IMR-90 (cell line): ENCODE measurements around the gene KCNMA1. TPM values are rescaled to one million over a fixed set of nuclear protein-coding genes. Genes with fewer than 3 reads are reported as not detected.
A peak's percentile ranks its signal among the peaks of the same experiment; 100 is the strongest.

ENCODE experiments used
- ATAC-seq: fragments of 200-7000 bp; cut with Tn5 transposase; 2 replicates; pipeline ENCODE4 v1.9.1; 2020; ENCODE audit warnings: low read depth, mild to moderate bottlenecking, moderate library complexity
- BruUV-seq: library from RNA; stranded (reverse); fragments of 400-500 nt; replicated peaks from 2 replicates; lab custom pipeline; 2021; lab: Mats Ljungman, UMichigan
- CTCF ChIA-PET: fragments of 300-600 bp; formaldehyde crosslinking; extraction: SDS; loops from one replicate; lab custom pipeline; 2021; ENCODE audit warnings: antibody characterized with exemption; lab: Yijun Ruan, JAX
- POLR2A ChIA-PET: fragments of 300-600 bp; sonication (Branson Sonifier 250); formaldehyde crosslinking; loops from one replicate; lab custom pipeline; 2022; ENCODE audit warnings: antibody characterized with exemption; ENCODE audit not compliant: unreplicated experiment; lab: Charles Lee
- DNase-seq: peaks from one replicate; pipeline ENCODE4 v3.0.0; 2013
- H2AFZ ChIP-seq: replicated peaks from 2 replicates; pipeline ENCODE3; 2013; ENCODE audit warnings: low read length, mild to moderate bottlenecking; ENCODE audit not compliant: poor library complexity
- H2AK5ac ChIP-seq: 2 replicates; pipeline ENCODE4 v1.6.1; 2013; ENCODE audit warnings: low read depth, low read length, inconsistent platforms
- H2AK9ac ChIP-seq: replicated peaks from 2 replicates; pipeline ENCODE3; 2013; ENCODE audit warnings: mild to moderate bottlenecking, low read depth, low read length, moderate library complexity; ENCODE audit not compliant: poor library complexity
- H2BK120ac ChIP-seq: 2 replicates; pipeline ENCODE4 v1.6.1; 2013; ENCODE audit warnings: low read depth, low read length, inconsistent platforms
- H2BK15ac ChIP-seq: 3 replicates; pipeline ENCODE4 v1.6.1; 2013; ENCODE audit warnings: low read depth, low read length, inconsistent platforms
- H2BK20ac ChIP-seq: 2 replicates; pipeline ENCODE4 v1.6.1; 2013; ENCODE audit warnings: low read depth, mild to moderate bottlenecking, inconsistent platforms, low read length, moderate library complexity
- H2BK5ac ChIP-seq: 2 replicates; pipeline ENCODE4 v1.6.1; 2013; ENCODE audit warnings: mild to moderate bottlenecking, low read depth, low read length, inconsistent platforms; ENCODE audit not compliant: poor library complexity, severe bottlenecking
- H3K14ac ChIP-seq: replicated peaks from 2 replicates; pipeline ENCODE4 v1.6.1; 2013; ENCODE audit warnings: low read depth, low read length, inconsistent platforms
- H3K18ac ChIP-seq: 2 replicates; pipeline ENCODE4 v1.6.1; 2013; ENCODE audit warnings: low read depth, low read length, control low read depth
- H3K23ac ChIP-seq: 2 replicates; pipeline ENCODE4 v1.6.1; 2013; ENCODE audit warnings: low read depth, low read length, inconsistent platforms
- H3K27ac ChIP-seq: 2 replicates; pipeline ENCODE4 v1.5.1; 2013; ENCODE audit warnings: mild to moderate bottlenecking, control low read depth, low read length; ENCODE audit not compliant: insufficient read depth
- H3K27me3 ChIP-seq: 2 replicates; pipeline ENCODE4 v1.6.1; 2013; ENCODE audit warnings: low read length; ENCODE audit not compliant: control insufficient read depth, insufficient read depth
- H3K36me3 ChIP-seq: 2 replicates; pipeline ENCODE4 v1.6.1; 2013; ENCODE audit warnings: low read length, mixed read lengths; ENCODE audit not compliant: control insufficient read depth, insufficient read depth
- H3K4ac ChIP-seq: 2 replicates; pipeline ENCODE4 v1.6.1; 2013; ENCODE audit warnings: low read depth, low read length, inconsistent platforms
- H3K4me1 ChIP-seq: 2 replicates; pipeline ENCODE4 v1.6.1; 2013; ENCODE audit warnings: low read length, mixed read lengths; ENCODE audit not compliant: control insufficient read depth, insufficient read depth
- H3K4me2 ChIP-seq: 2 replicates; pipeline ENCODE4 v1.6.1; 2013; ENCODE audit warnings: low read depth, mild to moderate bottlenecking, control low read depth, low read length, moderate library complexity
- H3K4me3 ChIP-seq: 2 replicates; pipeline ENCODE4 v1.5.1; 2013; ENCODE audit warnings: low read depth, mild to moderate bottlenecking, control low read depth, low read length, moderate library complexity; ENCODE audit not compliant: insufficient read depth
- H3K56ac ChIP-seq: 2 replicates; pipeline ENCODE4 v1.6.1; 2013; ENCODE audit warnings: low read length, inconsistent platforms; ENCODE audit not compliant: insufficient read depth; ENCODE audit errors: extremely low read depth
- H3K79me1 ChIP-seq, 2 experiments: 2 replicates each; pipeline ENCODE4 v1.6.1; 2013; ENCODE audit warnings: low read length in 2 of 2, inconsistent platforms in 1 of 2, low read depth in 1 of 2
- H3K9ac ChIP-seq: 2 replicates; pipeline ENCODE4 v1.6.1; 2013; ENCODE audit warnings: low read depth, low read length, control low read depth
- H3K9me1 ChIP-seq: 2 replicates; pipeline ENCODE4 v1.6.1; 2013; ENCODE audit warnings: low read length, inconsistent platforms; ENCODE audit not compliant: insufficient read depth
- H3K9me3 ChIP-seq: 2 replicates; pipeline ENCODE4 v1.6.1; 2013; ENCODE audit warnings: low read length; ENCODE audit not compliant: control insufficient read depth, insufficient read depth
- H4K20me1 ChIP-seq: 2 replicates; pipeline ENCODE4 v1.6.1; 2013; ENCODE audit warnings: low read length, inconsistent platforms; ENCODE audit not compliant: insufficient read depth
- H4K5ac ChIP-seq: 2 replicates; pipeline ENCODE4 v1.6.1; 2013; ENCODE audit warnings: mild to moderate bottlenecking, low read depth, low read length, control low read depth
- H4K8ac ChIP-seq, 2 experiments: 2 replicates each; pipeline ENCODE4 v1.6.1; 2013; ENCODE audit warnings: low read depth in 2 of 2, low read length in 2 of 2, control low read depth in 1 of 2, inconsistent platforms in 1 of 2
- H4K91ac ChIP-seq: 2 replicates; pipeline ENCODE4 v1.6.1; 2013; ENCODE audit warnings: low read depth, low read length, inconsistent platforms; ENCODE audit not compliant: insufficient read depth
- BHLHE40 ChIP-seq: fragments of 150-350 bp; IDR thresholded peaks from 2 replicates; pipeline ENCODE4 v1.6.1; 2016; ENCODE audit warnings: mild to moderate bottlenecking, low read depth, low read length
- CEBPB ChIP-seq: IDR thresholded peaks from 2 replicates; pipeline ENCODE4 v1.6.1; 2012; ENCODE audit warnings: low read depth, low read length, improper control_type of control experiment
- CHD1 ChIP-seq: IDR thresholded peaks from 2 replicates; pipeline ENCODE4 v1.6.1; 2012; ENCODE audit warnings: low read depth, low read length, improper control_type of control experiment
- FOS ChIP-seq: fragments of 150-350 bp; IDR thresholded peaks from 2 replicates; pipeline ENCODE4 v1.6.1; 2016; ENCODE audit warnings: low read depth, low read length
- MAFK ChIP-seq: IDR thresholded peaks from 2 replicates; pipeline ENCODE4 v1.6.1; 2012; ENCODE audit warnings: low read depth, low read length, improper control_type of control experiment
- MAZ ChIP-seq: IDR thresholded peaks from 2 replicates; pipeline ENCODE4 v1.6.1; 2012; ENCODE audit warnings: low read depth, mild to moderate bottlenecking, low read length, improper control_type of control experiment, moderate library complexity, borderline replicate concordance
- MXI1 ChIP-seq: IDR thresholded peaks from 2 replicates; pipeline ENCODE4 v1.6.1; 2012; ENCODE audit warnings: low read depth, mild to moderate bottlenecking, low read length, moderate library complexity, borderline replicate concordance
- NFE2L2 ChIP-seq: fragments of 150-350 bp; IDR thresholded peaks from 2 replicates; pipeline ENCODE4 v1.6.1; 2016; ENCODE audit warnings: low read depth, mild to moderate bottlenecking, low read length
- RAD21 ChIP-seq: IDR thresholded peaks from 2 replicates; pipeline ENCODE4 v1.6.1; 2012; ENCODE audit warnings: low read length, improper control_type of control experiment
- RFX5 ChIP-seq: IDR thresholded peaks from 2 replicates; pipeline ENCODE4 v1.8.0; 2012; ENCODE audit warnings: low read depth, mild to moderate bottlenecking, low read length, moderate library complexity
- WGBS, 2 experiments: methylation state at CpG; one replicate each; pipeline versions ENCODE4 v1.1.5 to v1.1.7; 2013; ENCODE audit warnings: missing lambda C conversion rate in 2 of 2; ENCODE audit not compliant: insufficient read length in 1 of 2; ENCODE audit errors: extremely low coverage in 2 of 2; 5-methylcytosine and 5-hydroxymethylcytosine counted together
- dilution Hi-C: fragments of 300-500 bp; cut with HindIII; formaldehyde crosslinking; loops from one replicate; pipeline ENCODE4 v1.14.3; 2018; ENCODE audit warnings: low sequenced_read_pairs; ENCODE audit not compliant: unreplicated experiment
- in situ Hi-C: fragments of 300-500 bp; cut with MboI; formaldehyde crosslinking; loops from 3 replicates; pipeline ENCODE4 v1.14.3; 2019; ENCODE audit warnings: low sequenced_read_pairs, inconsistent platforms, mixed read lengths
- intact Hi-C: fragments of 100-400 bp; cut with micrococcal nuclease; formaldehyde crosslinking; loops from 2 replicates; pipeline ENCODE4 v1.10.0; 2022
- polyA plus RNA-seq, 3 experiments: library from polyadenylated mRNA; depleted of rRNA; stranded (reverse); fragments of >200 nt; gene quantifications; 2 replicates each; pipeline ENCODE4 v1.2.3, GENCODE V29; 2012; ENCODE audit warnings: low replicate concordance in 1 of 3
- total RNA-seq: library from RNA; depleted of rRNA; stranded (reverse); fragments of >200 nt; gene quantifications from 2 replicates; pipeline ENCODE4 v1.2.3, GENCODE V29; 2012
- TF ChIP-seq, protein P1 (sequence below): fragments of 150-350 bp; IDR thresholded peaks from 2 replicates; pipeline ENCODE4 v1.6.1; 2017; ENCODE audit warnings: mild to moderate bottlenecking, antibody characterized with exemption, low read length, low read depth
- TF ChIP-seq, protein P2 (sequence below): fragments of 150-350 bp; IDR thresholded peaks from 2 replicates; pipeline ENCODE4 v1.6.1; 2016; ENCODE audit warnings: low read depth, mild to moderate bottlenecking, low read length, moderate library complexity, borderline replicate concordance
- TF ChIP-seq, protein P3 (sequence below): conservative IDR thresholded peaks from 2 replicates; pipeline ENCODE4 v1.5.1; 2012; ENCODE audit warnings: mild to moderate bottlenecking, low read depth, low read length, improper control_type of control experiment

KCNMA1 gene
- total and polyA plus RNA-seq, 2 of the 4 experiments (the other 2 are of a cell fraction) = 25.6 to 29.6 TPM

DNA sequence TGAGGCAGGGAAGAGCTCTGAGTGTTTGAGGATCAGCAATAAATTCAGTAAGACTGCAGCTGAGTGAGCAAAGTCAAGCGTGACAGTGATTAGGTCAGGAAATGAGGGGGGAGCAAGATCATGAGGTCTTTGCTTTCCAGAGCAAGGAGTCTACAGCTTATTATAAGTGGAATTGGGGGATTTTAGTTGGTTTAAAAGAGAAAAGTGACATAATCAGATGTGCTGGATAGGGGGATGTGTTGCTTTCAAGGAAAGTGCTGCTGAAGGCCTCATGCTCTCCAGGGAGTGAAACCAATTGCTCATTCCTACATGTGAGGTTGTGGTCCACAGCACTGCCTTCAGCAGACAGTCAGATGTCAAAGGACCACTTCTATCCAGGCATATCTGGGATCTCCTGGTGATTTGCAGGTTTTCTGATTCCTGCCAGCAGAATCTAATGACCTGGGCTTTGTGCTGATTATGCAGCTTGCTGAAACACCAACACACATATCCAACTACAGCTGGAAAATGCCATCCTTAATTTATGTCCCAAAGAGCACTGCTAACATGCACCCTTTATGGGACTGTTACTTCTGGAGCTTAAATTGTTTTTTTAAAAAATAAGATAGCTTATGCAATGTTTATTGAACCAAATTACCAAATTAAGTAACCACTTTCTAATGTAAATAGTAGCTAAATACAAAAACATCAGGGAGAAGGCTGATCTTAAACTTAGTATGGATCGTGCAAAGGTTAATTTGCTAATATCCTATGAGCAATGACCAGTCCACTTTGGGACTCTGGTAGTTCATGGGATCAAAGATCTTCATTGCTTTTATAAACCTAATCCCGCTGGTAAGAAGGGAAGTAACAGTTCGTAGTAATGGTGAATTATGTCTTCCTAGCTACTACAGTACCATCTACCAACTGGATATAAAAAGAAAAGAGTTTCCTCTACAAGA lies 607.6 kb downstream of the KCNMA1 start:
- Histone ChIP-seq H3K27me3 (no peaks in the 10 kb centered on the region; the same call in 1 of the 2 replicates), H4K5ac (no peak overlapping the region), H3K23ac (0 out of 2 replicates have a peak overlapping the region, but pooled peaks have one; percentile 25), H4K8ac (no peak overlapping the region), H3K9ac (no peak overlapping the region), H3K14ac (no peak overlapping the region), H3K36me3 (no peaks in the 10 kb centered on the region), H2AK9ac (no peak overlapping the region), H2AFZ (no peak overlapping the region), H3K18ac (no peak overlapping the region), H3K56ac (no peak overlapping the region), H2BK5ac (no peak overlapping the region), H4K20me1 (no peaks in the 10 kb centered on the region), H3K4me3 (no peak overlapping the region), H3K9me1 (peaks cover 6% of the 10 kb centered on the region; the same call in 1 of the 2 replicates), H3K4ac (no peak overlapping the region), H2AK5ac (no peak overlapping the region), H2BK15ac (no peak overlapping the region), H3K79me1 (no peaks in the 10 kb centered on the region), H4K91ac (no peak overlapping the region), H3K4me2 (no peak overlapping the region; the same call in 1 of the 2 replicates), H2BK120ac (no peak overlapping the region), H3K9me3 (no peaks in the 10 kb centered on the region), H3K4me1 (peaks cover 3% of the 10 kb centered on the region; the same call in 1 of the 2 replicates), H3K27ac (peak overlapping the region; percentile 4; the same call in 1 of the 2 replicates), H2BK20ac (0 out of 2 replicates have a peak overlapping the region, but pooled peaks have one; percentile 20)
- dilution Hi-C loops = no loop called here
- CTCF ChIA-PET = interaction anchor here (1.5 kb wide), 1 partner anchor 26 kb away, joined by 4 read pairs; no protein-coding TSS in a partner anchor
- BruUV-seq = no TSS peak
- 20% methylated on average over 1 of the region's 4 CpGs; no CpG with 5 or more reads in 1 of the 2 experiments for WGBS, 2 experiments
- in situ Hi-C loops = no loop called here
- DNase-seq = peak; percentile 10
- intact Hi-C loops = no loop called here
- POLR2A ChIA-PET = no interaction called here
- ATAC-seq = peak; percentile 51
- TF ChIP-seq, protein P1, sequence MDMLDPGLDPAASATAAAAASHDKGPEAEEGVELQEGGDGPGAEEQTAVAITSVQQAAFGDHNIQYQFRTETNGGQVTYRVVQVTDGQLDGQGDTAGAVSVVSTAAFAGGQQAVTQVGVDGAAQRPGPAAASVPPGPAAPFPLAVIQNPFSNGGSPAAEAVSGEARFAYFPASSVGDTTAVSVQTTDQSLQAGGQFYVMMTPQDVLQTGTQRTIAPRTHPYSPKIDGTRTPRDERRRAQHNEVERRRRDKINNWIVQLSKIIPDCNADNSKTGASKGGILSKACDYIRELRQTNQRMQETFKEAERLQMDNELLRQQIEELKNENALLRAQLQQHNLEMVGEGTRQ = no peak
- TF ChIP-seq MAFK (no peak), RFX5 (no peak), BHLHE40 (no peak), CEBPB (no peak), MAZ (no peak), FOS (no peak), CHD1 (no peak), RAD21 (no peak), MXI1 (no peak), NFE2L2 (no peak)
- TF ChIP-seq, protein P2, sequence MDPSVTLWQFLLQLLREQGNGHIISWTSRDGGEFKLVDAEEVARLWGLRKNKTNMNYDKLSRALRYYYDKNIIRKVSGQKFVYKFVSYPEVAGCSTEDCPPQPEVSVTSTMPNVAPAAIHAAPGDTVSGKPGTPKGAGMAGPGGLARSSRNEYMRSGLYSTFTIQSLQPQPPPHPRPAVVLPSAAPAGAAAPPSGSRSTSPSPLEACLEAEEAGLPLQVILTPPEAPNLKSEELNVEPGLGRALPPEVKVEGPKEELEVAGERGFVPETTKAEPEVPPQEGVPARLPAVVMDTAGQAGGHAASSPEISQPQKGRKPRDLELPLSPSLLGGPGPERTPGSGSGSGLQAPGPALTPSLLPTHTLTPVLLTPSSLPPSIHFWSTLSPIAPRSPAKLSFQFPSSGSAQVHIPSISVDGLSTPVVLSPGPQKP = no peak
- TF ChIP-seq, protein P3, sequence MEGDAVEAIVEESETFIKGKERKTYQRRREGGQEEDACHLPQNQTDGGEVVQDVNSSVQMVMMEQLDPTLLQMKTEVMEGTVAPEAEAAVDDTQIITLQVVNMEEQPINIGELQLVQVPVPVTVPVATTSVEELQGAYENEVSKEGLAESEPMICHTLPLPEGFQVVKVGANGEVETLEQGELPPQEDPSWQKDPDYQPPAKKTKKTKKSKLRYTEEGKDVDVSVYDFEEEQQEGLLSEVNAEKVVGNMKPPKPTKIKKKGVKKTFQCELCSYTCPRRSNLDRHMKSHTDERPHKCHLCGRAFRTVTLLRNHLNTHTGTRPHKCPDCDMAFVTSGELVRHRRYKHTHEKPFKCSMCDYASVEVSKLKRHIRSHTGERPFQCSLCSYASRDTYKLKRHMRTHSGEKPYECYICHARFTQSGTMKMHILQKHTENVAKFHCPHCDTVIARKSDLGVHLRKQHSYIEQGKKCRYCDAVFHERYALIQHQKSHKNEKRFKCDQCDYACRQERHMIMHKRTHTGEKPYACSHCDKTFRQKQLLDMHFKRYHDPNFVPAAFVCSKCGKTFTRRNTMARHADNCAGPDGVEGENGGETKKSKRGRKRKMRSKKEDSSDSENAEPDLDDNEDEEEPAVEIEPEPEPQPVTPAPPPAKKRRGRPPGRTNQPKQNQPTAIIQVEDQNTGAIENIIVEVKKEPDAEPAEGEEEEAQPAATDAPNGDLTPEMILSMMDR = no peak
